Prostate gland (tissue), 2 donors: ENCODE results near the gene DENND4A. TPM values are rescaled to one million over a fixed set of nuclear protein-coding genes. Genes with fewer than 3 reads are reported as not detected.

ENCODE experiments used
- DNase-seq: peaks from one replicate; pipeline ENCODE4 v3.0.0-alpha.2; 2019; ENCODE audit warnings: low spot score
- H3K27ac ChIP-seq, 2 donors: fragments of 200-600 bp; sonication (generic); 2 replicates each; pipeline ENCODE4 v1.5.1; 2017 to 2019
- H3K27me3 ChIP-seq: fragments of 200-600 bp; sonication (generic); replicated peaks from 2 replicates; pipeline ENCODE4 v1.5.1; 2019; ENCODE audit not compliant: insufficient read depth
- H3K36me3 ChIP-seq, 2 donors: fragments of 200-600 bp; sonication (generic); 1 replicate in 1 of 2; 2 replicates in 1 of 2; pipeline versions ENCODE4 v1.5.1 to v1.8.1; 2017 to 2019
- H3K4me1 ChIP-seq: fragments of 200-600 bp; sonication (generic); replicated peaks from 2 replicates; pipeline ENCODE4 v1.5.1; 2019
- H3K4me3 ChIP-seq, 2 donors: fragments of 200-600 bp; sonication (generic); 2 replicates each; pipeline ENCODE4 v1.5.1; 2017 to 2019
- H3K9me3 ChIP-seq: fragments of 200-600 bp; sonication (generic); 2 replicates; pipeline ENCODE4 v1.5.1; 2017
- POLR2A ChIP-seq: fragments of 450-650 bp; IDR thresholded peaks from one replicate; pipeline ENCODE4 v1.6.1; 2016; ENCODE audit warnings: antibody characterized with exemption, mild to moderate bottlenecking
- POLR2AphosphoS5 ChIP-seq: sonication (generic); formaldehyde crosslinking; IDR thresholded peaks from one replicate; pipeline ENCODE4 v1.6.1; 2017; ENCODE audit warnings: antibody characterized with exemption
- WGBS: methylation state at CpG from one replicate; pipeline ENCODE4 v1.1.5; 2018; 5-methylcytosine and 5-hydroxymethylcytosine counted together
- intact Hi-C: fragments of 100-400 bp; cut with DNase I; formaldehyde crosslinking; loops from one replicate; pipeline ENCODE4 v1.14.2; 2022
- total RNA-seq, 2 donors: library from RNA; depleted of rRNA; stranded (reverse); fragments of >200 nt; gene quantifications; one replicate each; pipeline ENCODE4 v1.1.0, GENCODE V29; 2016
- TF ChIP-seq, protein P1 (sequence below), 4 experiments: fragments of 200-600 bp in 2 of 4; fragments of 450-650 bp in 2 of 4; sonication (generic) in 2 of 4; IDR thresholded peaks; 1 replicate in 3 of 4; 2 replicates in 1 of 4; pipeline ENCODE4 v1.5.1; 2016 to 2019; ENCODE audit warnings: antibody characterized with exemption in 4 of 4, mild to moderate bottlenecking in 2 of 4, moderate library complexity in 2 of 4

DENND4A gene
- total RNA-seq, 2 donors from 2014 or later: 24.5 to 49.6 TPM

DNA sequence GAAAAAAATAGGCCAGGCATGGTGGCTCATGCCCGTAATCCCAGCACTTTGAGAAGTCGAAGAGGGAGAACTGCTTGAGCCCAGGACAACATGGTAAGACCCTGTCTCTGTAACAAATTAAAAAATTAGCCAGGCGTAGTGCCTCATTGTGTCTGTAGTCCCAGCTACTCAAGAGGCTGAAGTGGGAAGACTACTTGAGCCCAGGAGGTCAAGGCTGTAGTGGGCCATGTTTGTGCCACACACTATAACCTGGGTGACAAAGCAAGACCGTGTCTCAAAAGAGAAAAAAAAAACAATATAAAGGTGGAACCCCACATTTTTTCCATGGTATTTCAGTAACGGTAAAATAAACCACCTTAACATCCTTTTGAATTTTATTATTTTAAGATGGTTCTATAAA is 69.9 kb downstream of the DENND4A start:
- no peaks in the 10 kb centered on the region for H3K9me3 ChIP-seq
- H3K36me3 ChIP-seq: no peaks in the 10 kb centered on the region
- 91% methylated on average over 5 of the region's 5 CpGs for WGBS
- H3K4me3 ChIP-seq: no peak overlapping the region
- no peak overlapping the region for H3K27ac ChIP-seq
- H3K4me1 ChIP-seq: no peaks in the 10 kb centered on the region
- no peak for DNase-seq
- no peaks in the 10 kb centered on the region for H3K27me3 ChIP-seq
- TF ChIP-seq, protein P1, sequence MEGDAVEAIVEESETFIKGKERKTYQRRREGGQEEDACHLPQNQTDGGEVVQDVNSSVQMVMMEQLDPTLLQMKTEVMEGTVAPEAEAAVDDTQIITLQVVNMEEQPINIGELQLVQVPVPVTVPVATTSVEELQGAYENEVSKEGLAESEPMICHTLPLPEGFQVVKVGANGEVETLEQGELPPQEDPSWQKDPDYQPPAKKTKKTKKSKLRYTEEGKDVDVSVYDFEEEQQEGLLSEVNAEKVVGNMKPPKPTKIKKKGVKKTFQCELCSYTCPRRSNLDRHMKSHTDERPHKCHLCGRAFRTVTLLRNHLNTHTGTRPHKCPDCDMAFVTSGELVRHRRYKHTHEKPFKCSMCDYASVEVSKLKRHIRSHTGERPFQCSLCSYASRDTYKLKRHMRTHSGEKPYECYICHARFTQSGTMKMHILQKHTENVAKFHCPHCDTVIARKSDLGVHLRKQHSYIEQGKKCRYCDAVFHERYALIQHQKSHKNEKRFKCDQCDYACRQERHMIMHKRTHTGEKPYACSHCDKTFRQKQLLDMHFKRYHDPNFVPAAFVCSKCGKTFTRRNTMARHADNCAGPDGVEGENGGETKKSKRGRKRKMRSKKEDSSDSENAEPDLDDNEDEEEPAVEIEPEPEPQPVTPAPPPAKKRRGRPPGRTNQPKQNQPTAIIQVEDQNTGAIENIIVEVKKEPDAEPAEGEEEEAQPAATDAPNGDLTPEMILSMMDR (IDR thresholded peaks at IDR 0.05): no peak
- intact Hi-C loops: no loop called here

DNA sequence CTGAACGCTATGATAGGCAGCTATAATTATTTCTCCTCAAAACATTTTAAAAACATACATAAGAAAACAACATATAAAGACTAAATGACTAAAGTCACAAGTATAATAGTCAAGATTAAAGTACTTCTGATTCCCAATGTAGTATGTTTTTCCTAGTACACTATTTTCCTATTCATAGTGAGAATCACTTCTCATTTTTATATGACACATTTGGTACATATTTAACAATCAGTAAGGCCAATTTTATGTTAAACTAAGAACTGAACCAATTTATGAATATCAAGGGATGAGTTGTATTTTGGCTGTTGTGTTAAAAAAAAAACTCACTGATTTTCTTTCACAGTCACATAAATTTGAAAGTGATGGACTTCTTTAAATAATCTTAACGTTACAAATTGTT is 79.7 kb downstream of the DENND4A start:
- no peak for TF ChIP-seq POLR2A
- TF ChIP-seq, protein P1 (IDR thresholded peaks at IDR 0.05): no peak
- no peak for TF ChIP-seq POLR2AphosphoS5
- no peak for DNase-seq
- Histone ChIP-seq H3K4me1 (no peaks in the 10 kb centered on the region), H3K27me3 (no peaks in the 10 kb centered on the region), H3K4me3 (no peak overlapping the region), H3K27ac (no peak overlapping the region), H3K9me3 (no peaks in the 10 kb centered on the region), H3K36me3 (no peaks in the 10 kb centered on the region)
- intact Hi-C loops: no loop called here
- WGBS: 88% methylated on average over 2 of the region's 2 CpGs

DNA sequence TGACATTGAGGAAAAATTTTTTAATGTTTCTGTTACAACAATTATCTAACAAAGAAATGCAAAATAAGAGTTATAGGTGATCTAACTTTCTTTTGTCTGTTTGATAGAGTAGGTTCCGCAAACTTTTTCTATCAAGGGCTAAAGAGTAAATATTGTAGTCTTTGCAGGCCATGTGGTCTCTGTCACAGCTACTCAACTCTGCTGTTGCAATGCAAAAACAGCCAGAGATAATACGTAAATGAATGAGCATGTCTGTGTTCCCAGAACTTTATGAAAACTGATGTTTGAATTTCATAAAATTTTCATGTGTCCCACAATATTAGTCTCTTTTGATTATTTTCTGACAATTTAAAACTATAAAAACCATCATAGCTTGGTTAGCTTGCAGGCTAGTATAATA is 97.0 kb downstream of the DENND4A start:
- DNase-seq: no peak
- no peaks in the 10 kb centered on the region for H3K9me3 ChIP-seq

DNA sequence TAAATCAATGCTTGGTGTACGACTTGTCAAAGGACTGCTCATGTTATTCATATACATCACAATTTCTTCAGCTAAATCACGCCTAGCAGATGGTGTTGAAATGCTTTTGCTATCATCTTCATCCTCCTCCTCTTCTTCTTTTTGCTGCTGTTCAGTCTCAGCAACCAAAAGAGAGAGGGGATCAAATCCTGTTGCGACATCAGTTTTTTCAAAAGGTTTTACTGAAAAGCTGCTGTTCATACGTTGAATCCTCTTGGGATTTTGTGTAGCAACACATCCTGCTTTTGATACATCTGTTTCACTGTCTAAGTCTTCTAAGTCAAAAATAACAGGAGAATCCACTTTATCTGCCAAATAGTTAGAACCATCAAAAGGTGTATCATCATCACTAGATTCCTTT is 101.3 kb downstream of the DENND4A start:
- H3K4me1 ChIP-seq: no peaks in the 10 kb centered on the region
- no peaks in the 10 kb centered on the region for H3K27me3 ChIP-seq
- no peak overlapping the region for H3K4me3 ChIP-seq
- intact Hi-C loops: no loop called here
- no peaks in the 10 kb centered on the region for H3K36me3 ChIP-seq
- H3K9me3 ChIP-seq: no peaks in the 10 kb centered on the region
- TF ChIP-seq POLR2AphosphoS5 (no peak), POLR2A (no peak)
- TF ChIP-seq, protein P1 (IDR thresholded peaks at IDR 0.05): no peak
- H3K27ac ChIP-seq: no peak overlapping the region
- 91% methylated on average over 4 of the region's 4 CpGs for WGBS
- no peak for DNase-seq

More for the DNA sequence above, 97.0 kb downstream of the DENND4A start:
- TF ChIP-seq, protein P1 (IDR thresholded peaks at IDR 0.05): no peak
- TF ChIP-seq POLR2A (no peak), POLR2AphosphoS5 (no peak)
- WGBS: 72% methylated on average over 2 of the region's 2 CpGs
- no peaks in the 10 kb centered on the region for H3K36me3 ChIP-seq
- no peaks in the 10 kb centered on the region for H3K27me3 ChIP-seq
- no peaks in the 10 kb centered on the region for H3K4me1 ChIP-seq
- H3K27ac ChIP-seq: no peak overlapping the region
- intact Hi-C loops: no loop called here
- no peak overlapping the region for H3K4me3 ChIP-seq

DNA sequence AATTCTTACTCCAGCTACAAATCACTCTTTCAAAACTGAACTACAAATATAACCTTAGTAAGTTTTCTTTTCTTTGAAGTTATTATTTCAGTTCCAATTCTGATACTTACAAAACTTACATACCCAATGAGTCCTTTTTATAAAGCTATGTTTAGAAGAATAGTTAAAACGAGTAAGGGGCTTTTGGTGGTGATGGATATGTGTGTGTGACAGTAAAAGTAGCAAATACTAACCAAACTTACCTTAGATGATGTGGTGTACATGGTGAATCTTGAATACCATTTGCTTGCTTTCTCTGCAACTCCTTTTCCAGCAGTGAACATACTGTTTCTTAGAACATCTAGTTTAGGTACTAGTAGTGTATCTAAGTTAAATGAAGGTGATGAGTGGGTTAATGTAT is 101.9 kb downstream of the DENND4A start:
- Histone ChIP-seq H3K27ac (no peak overlapping the region), H3K27me3 (no peaks in the 10 kb centered on the region), H3K36me3 (no peaks in the 10 kb centered on the region), H3K4me1 (no peaks in the 10 kb centered on the region), H3K9me3 (no peaks in the 10 kb centered on the region), H3K4me3 (no peak overlapping the region)
- intact Hi-C loops: no loop called here
- TF ChIP-seq, protein P1 (IDR thresholded peaks at IDR 0.05): no peak
- no peak for TF ChIP-seq POLR2AphosphoS5
- TF ChIP-seq POLR2A: no peak
- DNase-seq: no peak
- WGBS: 84% methylated on average over 1 of the region's 1 CpG
